ENCODE data around the gene EZR.

Gene EZR

GRCh38 chr6:158757753-158758090 lies 61.4 kb downstream of the EZR start:
- no peak for DNase-seq

- DNase-seq = no peak
Measured at GRCh38 chr6:158756977-158757752, 62.0 kb downstream of the EZR start.

- DNase-seq = no peak
Measured at GRCh38 chr6:158756126-158756525, 63.0 kb downstream of the EZR start.

- DNase-seq = no peak
Measured at GRCh38 chr6:158755636-158756035, 63.5 kb downstream of the EZR start.

- DNase-seq = no peak
Measured at GRCh38 chr6:158754738-158755137, 64.4 kb downstream of the EZR start.

GRCh38 chr6:158753811-158754210 lies 65.4 kb downstream of the EZR start:
- DNase-seq = no peak

GRCh38 chr6:158752613-158753012 lies 66.6 kb downstream of the EZR start:
- DNase-seq = no peak

- DNase-seq = no peak
Measured at GRCh38 chr6:158751921-158752320, 67.2 kb downstream of the EZR start.

GRCh38 chr6:158751224-158751623 lies 67.9 kb downstream of the EZR start:
- no peak for DNase-seq

GRCh38 chr6:158744986-158745430 lies 74.2 kb downstream of the EZR start:
- DNase-seq = no peak

GRCh38 chr6:158743033-158743651 lies 76.0 kb downstream of the EZR start:
- DNase-seq = no peak

- DNase-seq = no peak
Measured at GRCh38 chr6:158739673-158740072, 79.5 kb downstream of the EZR start.

- DNase-seq = no peak
Measured at GRCh38 chr6:158737710-158738615, 81.2 kb downstream of the EZR start.

- DNase-seq = no peak
Measured at GRCh38 chr6:158737082-158737709, 82.0 kb downstream of the EZR start.

- DNase-seq = no peak
Measured at GRCh38 chr6:158735009-158735408, 84.2 kb downstream of the EZR start.

- no peak for DNase-seq
Measured at GRCh38 chr6:158730541-158730907, 88.6 kb downstream of the EZR start.

GRCh38 chr6:158729906-158730540 lies 89.1 kb downstream of the EZR start:
- no peak for DNase-seq

GRCh38 chr6:158725704-158726103 lies 93.5 kb downstream of the EZR start:
- no peak for DNase-seq

- no peak for DNase-seq
Measured at GRCh38 chr6:158722176-158722729, 96.9 kb downstream of the EZR start.

GRCh38 chr6:158718461-158719046 lies 100.6 kb downstream of the EZR start:
- DNase-seq = no peak

- no peak for DNase-seq
Measured at GRCh38 chr6:158717341-158718330, 101.5 kb downstream of the EZR start.

Data from activated CD8-positive, alpha-beta memory T cell treated with anti-CD3 and anti-CD28 coated beads, Interleukin-2, amount 50 U/mL, for 4 hours (primary cell).